ENCODE results near the gene SCAMP1.

The SCAMP1 gene

DNA sequence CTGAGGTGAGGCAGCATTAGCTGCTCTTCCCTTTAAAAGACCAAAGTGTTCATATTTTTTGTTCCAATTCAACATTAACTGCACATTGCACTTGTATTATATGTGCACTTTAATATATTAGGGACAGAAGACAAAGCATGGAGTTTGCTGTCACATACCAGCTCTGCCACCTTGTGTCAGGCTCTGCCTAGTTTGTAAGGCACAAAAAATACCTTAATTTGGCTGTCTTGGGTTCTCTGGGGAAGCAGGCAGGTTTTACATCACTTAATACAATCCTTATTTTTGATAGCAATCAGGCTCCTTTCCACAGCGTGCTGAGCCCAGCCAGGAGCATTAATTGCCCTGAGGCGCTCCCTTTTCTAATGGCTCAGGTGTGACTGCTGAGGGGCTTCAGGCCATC, 131.8 kb downstream of the SCAMP1 start:
- no peak for DNase-seq (ENCODE audit: low read depth in 4 of 4, low spot score in 1 of 4)

DNA sequence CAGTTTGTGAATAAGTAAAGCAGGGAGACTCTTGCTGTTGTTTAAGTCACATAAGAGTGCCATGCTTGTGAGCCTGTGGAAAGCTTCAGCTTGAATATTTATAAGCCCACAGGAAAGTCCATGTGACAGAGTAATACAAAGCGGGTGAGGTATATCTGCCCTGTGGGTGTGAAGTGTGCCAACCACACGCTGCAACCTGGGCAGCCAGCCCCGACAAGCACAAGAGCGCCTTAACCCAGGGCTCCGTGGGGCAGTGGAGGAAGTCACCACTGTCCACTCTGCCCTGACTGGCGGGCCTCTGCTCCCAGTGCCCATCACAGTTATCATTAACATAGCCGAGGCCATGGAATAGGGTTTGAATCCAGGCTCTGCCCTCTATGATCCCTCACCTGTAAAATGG, 132.2 kb downstream of the SCAMP1 start:
- DNase-seq (ENCODE audit: low read depth in 4 of 4, low spot score in 1 of 4), result no peak

DNA sequence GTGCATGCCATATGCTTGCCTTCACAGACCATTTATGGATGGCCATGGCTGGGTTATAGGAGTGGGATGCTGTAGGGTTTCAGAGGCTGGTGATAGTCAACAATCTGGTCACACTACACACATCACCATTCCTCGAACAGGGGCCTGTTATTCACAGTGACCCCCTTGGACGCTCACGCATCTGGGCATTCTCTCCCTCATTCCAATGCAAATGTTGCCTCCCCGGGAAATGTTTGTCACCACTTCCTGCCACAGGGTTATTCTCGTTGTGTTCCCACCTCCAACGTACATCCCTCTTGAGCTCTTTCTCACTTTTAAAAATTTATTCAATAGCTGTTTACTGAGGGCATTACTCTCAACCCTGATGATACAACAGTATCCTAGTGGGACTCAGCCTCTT, 135.4 kb downstream of the SCAMP1 start:
- DNase-seq (ENCODE audit: low read depth in 4 of 4, low spot score in 1 of 4), result no peak

DNA sequence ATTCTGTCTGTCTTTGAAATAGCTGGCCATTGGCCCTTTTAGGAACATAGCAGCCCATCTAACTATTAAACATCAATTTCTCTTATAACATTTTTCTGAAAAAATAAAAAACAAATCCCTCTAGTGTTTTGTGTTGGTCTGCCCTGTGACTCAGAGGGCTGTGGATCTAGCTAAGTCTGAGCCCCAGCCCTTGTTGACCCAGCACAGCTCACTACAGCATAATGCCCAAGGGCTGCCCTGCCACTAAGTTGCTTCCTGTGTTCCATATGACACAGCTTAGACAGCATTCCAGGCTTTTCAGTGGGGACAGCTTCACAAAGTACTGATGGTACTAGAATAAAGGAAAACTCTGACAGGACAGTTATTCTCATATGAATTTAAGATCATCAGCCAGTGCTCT, 136.0 kb downstream of the SCAMP1 start:
- no peak for DNase-seq (ENCODE audit: low read depth in 4 of 4, low spot score in 1 of 4)

DNA sequence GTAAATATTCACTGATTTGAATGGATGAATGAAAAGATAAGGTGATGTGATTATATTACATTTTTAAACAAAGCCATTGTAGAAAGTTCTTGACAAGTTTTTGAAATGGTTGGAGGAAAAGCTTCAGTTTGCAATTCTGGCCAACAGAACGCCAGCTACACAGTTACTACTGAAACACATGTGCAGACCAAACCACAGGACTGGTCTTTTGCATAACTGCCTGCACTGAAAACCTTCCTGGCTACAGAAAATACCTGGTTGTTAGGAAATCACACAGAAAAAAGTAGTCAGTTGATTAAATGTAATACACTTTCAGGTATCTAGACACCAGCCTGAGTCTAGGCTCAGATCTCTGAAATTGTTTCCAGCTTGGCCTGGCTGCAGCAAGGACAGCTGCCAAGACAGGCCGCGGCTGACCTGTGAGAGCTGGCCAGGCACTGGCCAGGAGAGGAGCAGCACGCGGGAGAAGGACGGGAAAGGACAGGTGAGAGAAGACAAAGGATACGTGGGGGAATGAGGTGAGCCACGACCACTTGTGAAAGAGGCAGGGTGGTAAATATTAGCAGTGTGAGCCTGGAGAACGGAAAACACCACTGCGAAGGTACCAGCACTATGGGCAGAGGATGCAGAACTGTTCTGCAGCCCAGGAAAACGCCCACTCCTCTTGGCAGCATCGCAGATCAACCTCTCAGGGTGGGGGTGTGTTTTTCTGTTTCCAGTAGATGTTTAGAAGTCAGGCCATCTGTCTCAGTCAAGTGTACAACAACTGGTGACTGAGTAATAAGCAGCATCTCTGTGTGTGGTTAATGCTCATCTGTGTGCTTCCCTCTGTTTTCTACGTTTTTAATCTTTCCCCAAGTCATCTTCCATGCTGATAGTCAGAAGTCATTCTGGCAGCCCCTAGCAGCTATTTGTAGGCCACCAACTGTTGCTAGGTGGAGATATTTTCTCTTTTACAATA, 137.4 kb downstream of the SCAMP1 start:
- DNase-seq (ENCODE audit: low read depth in 4 of 4, low spot score in 1 of 4), result no peak

DNA sequence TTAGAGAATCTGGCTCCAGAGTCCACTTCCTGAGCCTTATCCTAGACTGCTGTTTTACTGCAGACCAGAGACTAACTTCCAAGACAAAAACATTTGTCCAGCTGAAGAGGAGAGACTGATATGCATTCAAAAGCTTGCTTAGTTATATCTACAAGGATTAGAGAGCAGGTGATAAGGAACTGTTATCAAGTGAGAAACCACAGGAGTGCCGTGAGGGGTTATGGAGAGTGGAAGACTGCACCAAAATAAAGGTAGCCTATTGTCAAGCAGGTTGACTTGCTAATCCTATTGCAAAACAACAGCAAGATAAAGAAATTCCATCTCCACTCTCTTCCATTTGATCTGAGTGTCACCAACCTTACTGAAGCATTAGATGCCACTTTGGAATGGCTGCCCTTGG, 139.1 kb downstream of the SCAMP1 start:
- DNase-seq (ENCODE audit: low read depth in 4 of 4, low spot score in 1 of 4), result no peak

DNA sequence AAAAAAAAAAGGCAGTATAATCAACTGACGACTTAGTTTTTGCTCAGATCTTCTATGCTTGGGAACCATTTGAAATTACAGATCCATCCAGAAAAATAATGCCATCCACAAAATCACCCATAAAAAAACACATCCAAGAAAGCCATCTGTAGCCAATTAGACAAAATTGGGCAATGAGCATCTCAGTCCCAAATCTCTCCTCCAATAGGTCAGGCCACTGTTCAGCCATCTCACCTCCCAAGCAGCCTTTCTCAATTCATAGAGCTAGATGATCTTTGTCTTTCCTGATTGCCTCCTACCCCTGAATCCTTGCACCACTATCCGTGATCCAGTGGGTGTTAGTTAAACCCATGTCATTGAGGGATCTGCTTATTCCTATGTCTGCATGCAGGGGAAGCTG, 139.6 kb downstream of the SCAMP1 start:
- DNase-seq (ENCODE audit: low read depth in 4 of 4, low spot score in 1 of 4), result no peak

DNA sequence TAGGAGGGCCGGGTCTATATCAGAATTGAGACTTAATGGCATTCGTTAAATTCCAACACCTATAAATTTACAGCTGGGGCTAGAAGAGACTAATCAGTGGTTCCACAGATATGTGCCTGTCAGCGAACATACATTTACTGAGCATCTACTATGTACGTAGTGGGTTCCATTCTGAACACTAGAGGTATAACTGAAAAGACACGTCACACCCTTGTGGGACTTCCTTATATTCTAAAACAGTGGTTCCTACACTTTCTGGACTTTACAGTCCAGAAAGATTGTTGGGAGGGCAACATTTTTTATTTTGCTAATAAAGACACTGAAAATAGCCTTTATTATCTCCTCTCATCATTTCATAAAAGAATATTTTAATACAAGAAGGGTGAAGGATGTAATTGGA, 140.5 kb downstream of the SCAMP1 start:
- no peak for DNase-seq (ENCODE audit: low read depth in 4 of 4, low spot score in 1 of 4)

DNA sequence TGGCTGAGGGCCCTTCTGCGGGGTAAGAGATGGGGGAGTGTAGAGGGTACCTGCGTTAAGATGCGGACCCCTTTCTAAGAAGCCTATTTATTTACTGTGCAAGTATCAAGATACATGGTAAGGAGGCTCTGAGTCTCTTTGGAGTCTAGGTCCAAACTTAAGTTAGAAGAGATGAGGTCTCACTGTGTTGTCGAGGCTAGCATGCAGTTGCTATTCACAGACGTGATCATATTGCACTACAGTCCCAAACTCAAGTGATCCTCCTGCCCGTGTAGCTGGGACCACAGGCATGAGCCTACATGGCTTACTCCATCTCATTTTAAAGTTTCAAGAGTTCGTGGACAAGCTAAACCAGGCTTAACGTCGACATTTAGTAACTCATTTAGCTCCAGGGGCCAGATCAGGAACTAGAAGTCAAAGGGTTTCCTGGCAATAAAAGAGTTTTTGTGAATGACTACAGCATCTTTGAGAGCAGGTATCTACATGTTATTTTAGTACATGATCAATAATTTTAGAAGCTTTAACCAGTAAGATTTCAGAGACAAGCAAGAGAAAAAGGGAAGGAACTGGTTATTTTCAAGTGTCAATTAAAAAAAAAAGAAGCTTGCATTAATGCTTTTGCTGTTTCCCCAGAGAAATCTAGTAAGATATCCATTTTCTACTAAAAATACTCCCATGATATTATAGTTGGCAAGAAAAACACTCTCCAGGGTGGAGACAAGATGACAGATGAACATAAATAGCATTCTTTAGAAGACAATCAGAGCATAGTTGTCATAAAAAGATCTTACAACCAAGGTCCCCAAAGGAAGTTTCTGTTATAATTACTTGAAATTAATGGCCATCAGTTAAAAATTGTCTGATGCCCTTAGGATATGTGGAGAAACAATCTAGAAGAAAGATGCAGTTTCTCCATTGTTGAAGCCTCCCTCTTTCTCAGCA, 141.3 kb downstream of the SCAMP1 start:
- no peak for DNase-seq (ENCODE audit: low read depth in 4 of 4, low spot score in 1 of 4)

DNA sequence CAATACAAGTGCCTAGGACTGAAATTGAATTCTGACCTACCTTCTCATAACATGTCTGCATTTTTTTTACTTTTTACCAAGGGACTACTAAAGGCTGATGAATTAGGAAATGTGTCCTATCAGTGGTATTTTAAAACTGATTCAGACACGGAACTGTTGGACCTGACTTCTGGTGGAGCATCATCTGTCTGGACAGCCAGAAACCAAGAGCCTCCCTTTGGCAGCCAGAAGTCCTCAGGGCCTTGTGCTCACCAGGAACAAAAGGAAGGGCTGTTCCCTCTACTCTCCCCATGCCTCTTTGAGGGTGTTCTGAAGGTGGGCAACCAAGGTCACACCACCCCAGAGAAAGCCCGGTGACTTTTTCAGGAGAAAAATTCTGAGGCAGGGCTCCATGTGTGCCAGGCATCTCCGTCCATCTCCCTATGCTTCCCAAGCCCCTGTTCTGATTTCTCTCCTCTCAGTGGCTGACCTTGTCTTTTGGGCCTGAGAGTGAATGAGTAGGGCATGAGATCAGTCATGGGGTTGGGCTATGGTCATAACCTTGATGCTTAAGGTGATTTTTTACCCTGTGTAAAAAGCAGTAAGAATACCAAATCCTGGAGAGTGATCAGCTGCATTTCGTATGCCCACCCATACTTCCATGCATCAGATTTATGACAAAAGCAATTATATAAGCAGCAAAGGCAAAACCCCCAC, 143.7 kb downstream of the SCAMP1 start:
- no peak for DNase-seq (ENCODE audit: low read depth in 4 of 4, low spot score in 1 of 4)

DNA sequence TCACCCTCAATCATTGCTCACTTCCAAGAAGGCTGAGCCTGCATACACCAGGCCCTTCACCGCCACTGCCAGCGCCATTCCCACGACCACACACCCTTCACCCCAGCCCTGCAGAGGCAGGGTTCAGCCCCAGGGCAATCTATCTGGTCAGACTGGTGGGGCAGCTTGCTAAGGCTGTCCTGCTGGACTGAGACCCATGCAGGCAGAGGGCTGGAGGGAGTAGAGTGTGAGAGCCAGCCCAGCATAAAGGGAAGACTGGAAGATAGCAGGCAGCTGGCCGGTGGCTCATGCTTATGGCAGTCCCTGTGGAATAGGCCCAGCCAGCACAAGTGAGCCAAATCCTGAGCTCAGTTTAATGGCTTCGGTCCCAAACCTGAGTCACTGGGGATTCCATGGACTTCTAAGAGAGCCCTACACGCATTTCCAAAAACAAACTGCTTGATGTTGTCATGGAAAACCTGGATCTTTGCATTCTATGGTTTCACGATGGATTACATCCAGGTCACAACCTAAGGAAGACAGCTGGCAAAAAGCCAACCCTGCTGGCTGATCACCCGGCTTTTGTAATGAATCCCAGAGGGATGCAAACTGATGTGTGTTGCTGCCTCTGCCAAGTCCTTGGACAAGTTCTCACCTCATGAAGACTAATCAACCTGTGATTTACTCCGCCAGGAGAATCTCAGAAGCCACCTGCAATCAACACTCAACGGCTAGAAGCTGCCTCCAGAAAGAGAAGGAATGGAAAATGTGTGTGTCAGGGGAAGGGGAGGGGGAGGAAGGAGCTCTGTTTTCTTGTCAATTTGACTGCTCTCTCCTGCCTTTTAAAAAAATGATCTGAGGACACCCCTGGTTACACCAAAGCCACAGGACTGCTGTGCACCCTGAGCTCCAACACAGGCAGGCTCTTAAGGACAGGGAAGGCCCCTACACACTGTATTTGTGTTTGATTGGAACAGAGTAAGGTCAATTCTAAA, 144.6 kb downstream of the SCAMP1 start:
- DNase-seq (ENCODE audit: low read depth in 4 of 4, low spot score in 1 of 4), result no peak

DNA sequence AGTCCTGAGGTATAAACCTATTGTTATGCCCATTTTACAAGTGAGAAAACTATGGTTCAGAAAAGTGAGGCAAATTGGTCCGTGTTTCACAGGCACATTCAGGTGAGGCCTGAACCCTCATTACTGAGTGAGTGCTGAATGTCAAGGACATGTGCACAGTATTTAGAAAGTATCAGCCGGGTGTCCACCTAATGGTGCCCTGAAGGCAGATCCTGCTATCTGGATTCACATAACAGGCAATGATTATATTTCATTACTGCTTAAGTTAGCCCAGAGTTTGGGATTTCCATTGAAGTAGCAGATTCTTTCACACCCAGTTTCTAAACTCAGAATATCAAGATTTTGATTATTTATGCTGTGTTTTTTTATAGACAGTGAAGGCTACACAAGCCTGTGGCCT, 145.4 kb downstream of the SCAMP1 start:
- DNase-seq (ENCODE audit: low read depth in 4 of 4, low spot score in 1 of 4), result no peak

DNA sequence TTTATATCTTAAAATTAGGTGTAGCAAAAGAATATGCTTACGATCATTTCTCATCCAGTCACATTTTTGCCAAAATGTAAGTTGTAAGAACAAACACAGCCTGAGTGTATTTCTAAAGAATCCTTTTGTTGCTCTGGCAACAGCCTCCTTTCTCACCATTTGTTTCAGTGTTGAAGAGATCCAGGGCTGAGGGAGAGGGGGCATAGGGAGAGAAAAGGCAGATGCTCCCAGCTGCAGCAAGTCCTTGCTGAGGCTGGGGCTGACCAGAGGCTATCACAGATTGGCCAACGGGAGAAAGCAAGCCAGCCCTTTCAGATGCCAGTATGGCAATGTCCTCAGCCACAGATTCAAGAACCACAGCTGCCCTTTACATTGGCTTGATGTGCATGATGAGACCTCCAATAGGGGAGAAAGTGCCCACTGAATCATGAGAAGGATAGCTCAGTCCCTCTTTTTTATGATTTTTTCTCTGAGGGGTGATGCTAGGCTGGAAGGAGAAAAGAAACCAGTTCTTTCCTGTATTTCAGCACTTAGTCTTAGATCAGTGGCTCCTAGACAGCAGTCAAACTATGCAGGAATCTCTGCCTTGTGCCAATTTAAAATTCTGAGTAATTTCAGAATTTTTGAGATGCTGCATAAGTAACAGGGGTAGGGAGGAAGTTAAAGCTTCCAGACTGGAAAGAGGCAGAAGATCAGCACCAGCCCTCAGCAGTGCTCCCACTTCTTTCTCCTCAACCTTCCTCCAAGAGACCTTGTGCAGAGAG, 146.0 kb downstream of the SCAMP1 start:
- no peak for DNase-seq (ENCODE audit: low read depth in 4 of 4, low spot score in 1 of 4)

DNA sequence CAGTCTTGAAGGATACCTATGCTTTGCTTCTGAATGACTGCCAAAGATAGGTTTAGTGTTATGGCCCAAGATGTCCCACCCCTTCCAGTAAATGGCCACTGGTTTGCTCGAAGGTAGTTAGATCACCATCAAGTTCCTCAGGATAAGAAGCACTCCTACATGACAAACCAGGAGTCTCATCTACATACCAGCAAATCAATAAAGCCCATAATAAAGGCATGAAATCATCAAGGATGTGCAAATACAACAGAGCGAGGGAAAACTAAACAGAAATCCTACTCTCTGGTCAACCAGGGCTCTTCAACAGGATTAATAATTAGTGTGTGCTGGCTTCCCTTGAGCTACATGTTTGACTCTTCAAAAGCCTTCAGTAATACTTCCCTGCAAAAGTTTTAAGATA, 147.1 kb downstream of the SCAMP1 start:
- no peak for DNase-seq (ENCODE audit: low read depth in 4 of 4, low spot score in 1 of 4)

DNA sequence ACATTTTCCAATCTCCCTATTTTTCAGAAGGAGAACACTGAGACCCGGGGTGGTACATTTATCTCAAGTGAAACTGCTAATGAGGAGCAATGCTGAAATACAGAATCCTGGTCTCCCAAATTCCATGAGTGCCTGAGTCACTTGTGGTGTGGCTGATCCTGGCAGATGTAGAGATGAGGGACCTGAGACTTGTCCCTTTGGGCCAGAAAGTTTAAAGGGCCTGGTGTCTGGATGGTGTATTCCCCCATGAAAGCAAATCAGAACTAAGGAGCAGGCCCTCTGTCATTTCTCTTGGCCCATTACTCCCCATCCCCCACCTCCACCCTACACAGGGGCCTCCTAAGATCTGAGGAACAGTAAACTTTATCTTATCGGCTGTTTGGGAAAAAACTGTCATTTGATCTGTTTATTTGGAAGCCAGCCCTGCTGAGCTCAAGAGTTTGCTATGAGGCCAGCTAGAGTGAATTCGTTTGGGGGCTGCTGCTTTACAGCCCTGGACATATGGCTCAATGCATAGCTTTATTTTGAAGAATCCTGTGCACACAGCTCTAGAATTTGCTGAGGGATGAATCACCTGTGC, 147.9 kb downstream of the SCAMP1 start:
- DNase-seq (ENCODE audit: low read depth in 4 of 4, low spot score in 1 of 4), result no peak

DNA sequence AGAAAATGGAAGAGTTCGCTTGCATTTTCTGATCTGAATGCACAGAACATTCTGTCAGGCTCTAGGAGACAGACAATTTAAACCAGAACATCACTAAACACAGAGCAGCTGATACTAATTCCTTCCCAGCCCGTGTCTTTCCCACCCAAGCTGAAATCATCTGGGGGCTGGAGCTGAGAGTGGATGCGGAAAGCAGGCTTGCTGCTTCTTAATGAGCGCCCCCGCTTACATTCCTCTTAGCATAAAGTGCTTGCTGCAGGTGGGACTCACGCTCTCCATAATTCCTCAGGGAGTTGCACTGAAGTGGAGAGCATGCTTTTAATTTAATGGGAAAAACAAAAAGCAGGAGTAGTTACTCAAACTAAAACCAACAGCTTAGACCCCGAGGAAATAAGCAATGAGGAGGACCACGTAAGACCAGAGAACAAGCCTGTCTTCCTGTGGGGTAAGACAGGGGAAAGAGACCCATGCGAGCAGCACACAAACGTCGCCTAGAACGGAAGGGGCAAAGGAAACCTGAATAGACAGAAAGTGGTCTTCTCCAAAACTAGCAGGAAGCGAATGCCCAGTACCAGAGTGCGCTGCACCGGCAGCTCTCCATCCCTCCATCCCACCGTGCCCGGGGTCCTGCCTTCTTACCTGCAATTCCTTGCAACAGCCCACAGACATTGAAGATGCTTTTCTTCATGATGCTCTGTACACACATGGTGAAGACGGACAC, 148.9 kb downstream of the SCAMP1 start:
- DNase-seq (ENCODE audit: low read depth in 4 of 4, low spot score in 1 of 4), result no peak

DNA sequence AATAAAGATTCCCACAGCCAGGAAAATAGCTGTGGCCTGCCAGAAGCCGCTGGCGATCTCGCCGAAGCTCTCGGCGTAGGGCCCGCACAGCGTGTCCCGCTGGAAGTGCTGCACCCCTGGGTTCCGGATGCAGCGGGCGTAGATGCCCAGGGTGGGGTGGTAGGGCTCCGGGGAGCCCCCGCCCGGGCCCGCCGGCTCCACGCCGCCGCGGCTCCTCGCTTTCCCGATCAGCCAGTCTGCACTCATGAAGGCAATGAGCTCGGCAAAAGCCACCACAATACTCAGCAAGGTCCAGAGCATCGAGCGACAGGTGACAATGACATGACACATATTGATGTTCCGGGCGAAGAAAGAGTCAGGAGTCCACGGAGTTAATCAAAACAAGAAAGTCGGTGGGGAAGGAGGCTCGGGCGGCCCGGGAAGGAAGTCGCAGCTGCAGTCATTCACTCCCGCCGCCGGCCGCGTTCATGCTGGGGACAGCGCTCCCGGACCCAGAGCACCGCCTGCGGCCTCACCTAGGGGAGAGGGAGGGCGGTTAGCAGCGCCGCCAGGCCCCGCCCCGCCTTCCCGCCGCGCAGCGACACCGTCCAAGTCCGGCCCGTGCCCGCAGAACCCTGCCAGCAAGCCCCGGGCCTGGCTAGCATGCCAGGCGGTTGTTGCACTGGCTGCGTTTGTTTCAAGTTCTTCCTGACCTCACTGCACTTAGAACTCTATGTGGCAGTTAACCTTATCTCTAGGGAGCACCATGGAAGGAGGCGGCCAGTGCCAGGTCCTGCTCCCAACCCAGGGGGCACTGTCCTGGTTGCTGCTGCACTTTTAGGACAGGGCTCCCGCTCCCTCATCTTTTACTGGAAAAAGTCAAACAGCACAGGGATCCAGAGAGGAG, 149.7 kb downstream of the SCAMP1 start:
- DNase-seq (ENCODE audit: low read depth in 4 of 4, low spot score in 1 of 4), result peak in 2 of 4 experiments; percentile 7 to 20

All from stimulated activated CD4-positive, alpha-beta T cell treated with anti-CD3 and anti-CD28 coated beads, Interleukin-1b, Interleukin-23, amount 100 ng/mL, for 24 hours (primary cell).